ENCODE data around the gene RNF144A.
"Not testable (repeated sequence)": the region's sequence is repeated elsewhere in the genome, so short reads cannot be mapped to it uniquely, and the experiment has no call there.

RNF144A gene

DNA sequence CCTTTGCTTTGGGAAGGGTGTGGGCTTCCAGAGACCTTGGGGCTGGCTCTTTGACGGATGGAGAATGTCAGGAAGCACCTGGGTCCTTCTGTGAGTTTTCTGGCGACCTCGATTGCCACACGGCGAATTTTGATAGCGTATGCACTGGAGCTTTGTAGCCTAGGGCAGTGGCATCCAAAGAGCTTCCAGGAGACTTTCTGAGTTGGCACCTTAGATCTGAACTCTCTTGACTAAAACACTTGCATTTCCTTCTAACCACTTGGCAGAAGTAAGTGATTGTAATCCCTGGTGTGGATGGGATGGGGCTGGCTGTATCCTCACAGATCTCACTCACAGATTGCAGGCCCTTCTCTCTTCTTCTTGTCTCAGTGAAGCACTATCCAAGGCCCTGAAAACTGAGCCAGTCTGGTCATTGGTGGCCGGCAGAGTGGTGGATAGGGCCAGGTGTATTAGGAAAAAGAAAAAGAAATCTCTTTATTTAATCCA lies 7.8 kb downstream of the RNF144A start:
- DNase-seq = no peak
- in situ Hi-C loops (cut with MboI; ENCODE audit: low pct_unique_long_range_greater_than_20kb, low sequenced_read_pairs) = no loop called here

DNA sequence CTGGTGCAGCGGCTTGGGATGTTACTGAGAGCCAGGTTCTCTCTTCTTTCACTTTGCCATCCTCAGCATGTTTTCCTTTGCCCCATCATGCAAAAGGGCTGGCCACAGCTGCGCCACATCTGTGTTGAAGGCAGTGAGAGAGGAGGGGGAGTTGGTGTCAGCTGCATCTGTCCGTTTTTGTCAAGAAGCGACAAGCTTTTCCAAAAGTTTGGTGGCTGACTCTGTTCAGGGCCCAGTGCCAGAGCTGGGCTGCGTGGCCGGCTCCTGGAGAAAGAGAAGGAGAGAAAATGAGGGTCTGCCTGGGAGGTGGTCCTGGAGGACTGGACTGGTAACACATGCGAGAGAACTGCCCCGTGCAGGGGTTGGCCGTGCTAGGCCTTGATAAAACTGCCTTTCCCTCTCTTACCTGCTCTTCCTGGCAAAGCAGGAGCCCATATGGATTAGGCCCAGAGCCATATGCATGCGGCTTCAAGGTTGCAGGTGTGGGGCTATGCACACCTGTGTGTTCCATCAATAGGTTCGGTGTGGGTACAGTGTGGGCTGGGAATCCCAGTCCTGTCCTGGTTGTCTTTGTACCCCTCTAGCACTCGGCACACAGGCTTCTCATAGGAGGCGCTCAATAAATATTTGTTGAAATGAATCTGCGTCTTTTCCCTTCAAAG lies 9.0 kb downstream of the RNF144A start:
- in situ Hi-C loops (cut with MboI; ENCODE audit: low pct_unique_long_range_greater_than_20kb, low sequenced_read_pairs) = no loop called here
- no peak for DNase-seq

DNA sequence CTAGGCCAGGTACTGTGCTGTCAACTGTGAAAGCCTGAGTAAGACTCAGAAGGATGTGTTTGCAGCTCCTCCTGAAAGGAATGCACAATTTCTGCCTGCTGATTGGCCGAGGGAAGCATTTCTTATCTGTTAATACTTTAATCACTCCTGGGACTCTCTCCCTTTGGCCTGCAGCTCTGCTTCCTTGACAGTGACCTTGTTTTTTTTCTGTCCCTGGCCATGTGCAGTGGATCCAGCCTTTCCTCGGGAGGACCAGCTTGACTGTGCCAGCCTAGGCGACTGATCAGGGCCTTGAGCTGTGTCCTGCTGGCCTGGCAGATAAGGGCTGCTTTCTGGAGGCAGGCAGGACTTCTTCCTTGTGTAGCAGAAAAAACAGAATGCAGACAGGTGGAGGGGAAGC lies 10.0 kb downstream of the RNF144A start:
- DNase-seq = no peak
- in situ Hi-C loops (cut with MboI; ENCODE audit: low pct_unique_long_range_greater_than_20kb, low sequenced_read_pairs) = no loop called here

DNA sequence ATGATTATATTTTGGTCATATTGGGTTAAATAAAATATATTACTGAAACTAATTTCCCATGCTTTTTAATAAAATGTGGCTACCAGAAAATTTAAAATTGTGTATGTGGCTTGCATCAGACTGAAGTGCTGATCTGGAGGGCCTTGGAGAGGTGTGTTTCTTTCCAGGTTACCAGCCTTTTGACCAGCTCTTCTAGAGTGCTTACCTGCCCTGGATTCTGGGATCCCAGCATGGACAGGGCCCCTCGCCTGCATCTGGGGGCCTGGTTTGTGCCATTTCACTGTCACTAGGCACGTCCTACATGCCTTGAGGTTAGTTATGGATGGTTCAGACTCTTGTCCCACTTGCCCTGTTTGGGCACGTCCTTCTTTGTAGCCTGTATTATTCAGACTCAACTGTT lies 10.5 kb downstream of the RNF144A start:
- in situ Hi-C loops (cut with MboI; ENCODE audit: low pct_unique_long_range_greater_than_20kb, low sequenced_read_pairs) = no loop called here
- DNase-seq = no peak

DNA sequence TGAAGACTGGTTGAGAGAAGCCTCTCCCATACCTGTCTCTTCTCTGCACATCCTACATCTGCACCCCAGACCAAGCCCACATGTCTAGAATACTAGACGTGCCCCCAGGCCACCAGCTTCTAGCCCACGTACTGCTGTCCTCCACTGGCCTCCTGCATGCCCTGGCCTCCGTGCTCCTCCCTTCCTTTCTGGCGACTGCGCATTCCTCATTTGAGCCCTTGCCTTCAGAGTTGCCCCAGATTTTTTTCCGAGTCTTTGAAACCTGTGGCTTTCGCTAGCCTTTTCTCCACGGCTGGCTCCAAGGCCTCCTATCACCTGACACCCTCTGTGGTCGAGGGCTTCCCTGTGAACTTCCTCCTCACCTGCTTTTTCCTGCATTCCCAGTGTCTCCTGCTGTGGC lies 11.2 kb downstream of the RNF144A start:
- DNase-seq = no peak
- in situ Hi-C loops (cut with MboI; ENCODE audit: low pct_unique_long_range_greater_than_20kb, low sequenced_read_pairs) = no loop called here

DNA sequence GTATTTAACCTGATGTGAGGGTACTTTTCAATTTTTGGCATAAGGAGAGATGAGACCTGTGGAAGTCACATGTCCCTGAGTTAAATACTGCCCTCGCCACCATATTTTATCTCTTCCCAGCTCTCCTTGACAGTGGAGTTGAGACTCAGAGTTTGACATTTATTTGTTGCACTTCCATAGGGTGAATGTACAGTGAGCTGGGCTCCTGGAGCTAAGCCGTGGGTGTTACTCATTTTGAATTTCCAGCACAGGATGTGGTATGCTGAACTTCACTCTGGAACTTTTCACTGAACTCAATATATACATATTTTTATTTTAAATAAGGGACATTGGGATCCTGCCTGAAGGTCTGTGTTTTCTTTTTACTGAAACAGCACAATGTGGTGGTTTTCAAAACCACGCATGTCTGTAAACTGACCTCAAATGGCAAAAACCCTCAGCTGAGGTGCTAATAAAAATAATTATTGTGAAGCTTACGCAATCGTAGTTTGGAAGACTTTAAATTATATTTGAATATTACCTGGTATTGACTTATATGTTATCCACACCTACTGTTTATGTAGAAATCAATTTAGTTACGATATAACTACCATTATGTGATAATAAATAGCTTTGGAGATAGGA lies 12.1 kb downstream of the RNF144A start:
- in situ Hi-C loops (cut with MboI; ENCODE audit: low pct_unique_long_range_greater_than_20kb, low sequenced_read_pairs) = no loop called here
- peak; percentile 27 for DNase-seq

DNA sequence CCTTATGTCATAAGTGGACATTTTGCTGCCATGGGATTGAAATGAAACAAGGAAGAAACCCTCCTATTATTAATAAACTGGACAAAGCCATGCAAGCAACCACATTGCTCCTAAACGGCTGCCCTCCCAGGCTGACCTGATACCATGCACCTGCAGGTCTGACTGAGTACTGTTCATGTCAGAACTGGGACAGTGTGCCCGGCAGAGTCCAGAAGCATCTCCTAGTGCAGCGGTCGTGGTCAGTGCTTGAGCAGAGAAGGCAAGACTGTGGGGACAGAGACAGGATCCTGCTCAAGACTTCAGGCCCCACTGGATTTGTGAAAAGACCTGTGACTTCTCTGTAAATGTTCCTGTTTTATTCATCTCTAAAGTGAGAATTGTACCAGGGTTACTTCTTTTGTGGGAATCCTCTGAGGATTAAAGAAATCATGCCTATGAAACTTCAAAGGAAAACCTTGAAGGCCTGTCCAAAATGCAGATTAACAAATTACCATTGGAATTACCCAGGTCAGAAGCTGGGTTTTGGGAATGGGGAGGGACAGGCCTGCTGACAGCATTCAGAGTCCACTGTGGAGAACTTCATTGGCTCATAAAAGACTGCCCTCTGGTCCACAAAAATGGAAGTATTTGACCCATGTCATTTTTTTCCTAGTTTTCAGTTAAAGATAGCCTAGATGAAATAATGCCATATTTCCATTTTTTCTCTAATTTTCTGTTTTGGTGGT lies 13.9 kb downstream of the RNF144A start:
- in situ Hi-C loops (cut with MboI; ENCODE audit: low pct_unique_long_range_greater_than_20kb, low sequenced_read_pairs) = no loop called here

DNA sequence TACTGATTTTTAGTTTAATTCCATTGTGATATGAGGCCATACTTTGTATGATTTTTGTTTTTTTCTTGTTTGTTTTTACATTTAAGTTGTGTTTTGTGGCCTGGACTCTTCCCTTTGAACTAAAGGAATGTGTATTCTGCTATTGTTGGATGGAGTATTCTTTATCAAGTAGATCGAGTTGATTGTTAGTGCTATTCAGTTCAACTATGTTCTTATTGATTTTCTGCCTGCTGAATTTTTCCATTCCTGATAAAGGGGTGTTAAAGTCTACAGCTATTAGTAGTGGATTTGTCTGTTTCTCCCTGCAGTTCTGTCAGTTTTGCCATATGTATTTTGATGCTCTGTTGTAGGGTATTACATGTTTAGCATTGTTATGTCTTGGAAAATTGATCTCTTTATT lies 14.5 kb downstream of the RNF144A start:
- no peak for DNase-seq
- in situ Hi-C loops (cut with MboI; ENCODE audit: low pct_unique_long_range_greater_than_20kb, low sequenced_read_pairs) = no loop called here

More for the DNA sequence above, 13.9 kb downstream of the RNF144A start:
- DNase-seq = no peak

DNA sequence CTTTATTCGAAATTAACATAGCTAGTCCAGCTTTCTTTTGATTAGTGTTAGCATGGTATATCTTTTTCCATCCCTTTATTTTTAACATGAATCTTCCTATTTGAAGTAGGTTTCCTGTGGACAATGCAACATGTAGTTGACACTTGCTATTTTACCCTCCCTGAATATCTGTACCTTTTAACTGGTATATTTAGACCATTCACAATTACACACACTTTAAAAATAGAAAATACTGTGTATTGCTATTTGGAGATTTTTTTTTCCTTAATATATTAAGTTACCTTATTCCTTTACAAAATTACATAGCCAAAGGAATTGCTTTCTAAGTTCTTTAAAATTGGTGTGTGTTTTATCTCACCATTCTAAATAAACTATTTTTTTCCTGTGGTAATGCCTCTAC lies 15.0 kb downstream of the RNF144A start:
- DNase-seq = no peak
- in situ Hi-C loops (cut with MboI; ENCODE audit: low pct_unique_long_range_greater_than_20kb, low sequenced_read_pairs) = no loop called here

DNA sequence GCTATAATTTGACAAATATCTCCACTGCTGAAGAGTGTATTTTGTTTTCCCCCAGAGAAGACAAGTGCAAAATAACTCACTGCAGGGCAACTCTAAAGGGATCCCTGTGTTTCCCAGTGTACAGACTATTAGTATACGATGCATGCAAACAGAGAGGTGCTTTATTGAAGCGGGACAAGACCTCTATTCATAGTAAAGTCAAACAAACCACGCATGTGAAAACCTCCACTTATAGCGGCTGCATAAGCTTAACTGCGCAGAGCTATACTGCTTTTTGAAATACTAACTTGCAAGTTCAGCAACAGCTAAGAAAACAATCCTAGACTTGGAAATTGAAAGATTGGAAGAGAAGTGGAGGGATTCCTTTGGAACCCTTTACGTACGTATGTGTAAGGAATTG lies 15.6 kb downstream of the RNF144A start:
- in situ Hi-C loops (cut with MboI; ENCODE audit: low pct_unique_long_range_greater_than_20kb, low sequenced_read_pairs) = no loop called here
- no peak for DNase-seq

DNA sequence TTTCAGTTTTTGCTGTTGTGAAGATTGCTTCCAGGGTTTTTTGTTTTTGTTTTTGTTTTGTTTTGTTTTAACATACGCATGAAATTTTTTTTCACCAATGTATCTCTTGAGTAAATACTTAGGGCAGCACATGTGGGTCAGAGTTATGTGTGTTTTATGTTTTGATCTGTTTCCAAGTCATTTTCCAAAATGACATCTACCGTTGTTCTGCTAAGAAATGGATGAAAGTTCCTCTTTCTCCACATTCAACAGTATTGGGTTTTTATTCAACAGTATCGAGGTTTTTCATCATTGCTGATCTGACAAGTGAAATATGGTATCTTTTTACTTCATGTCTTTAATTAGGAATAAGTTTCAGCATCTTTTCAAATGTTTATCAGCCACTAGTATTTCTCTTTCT lies 16.7 kb downstream of the RNF144A start:
- DNase-seq = peak; percentile 60
- in situ Hi-C loops (cut with MboI; ENCODE audit: low pct_unique_long_range_greater_than_20kb, low sequenced_read_pairs) = no loop called here

DNA sequence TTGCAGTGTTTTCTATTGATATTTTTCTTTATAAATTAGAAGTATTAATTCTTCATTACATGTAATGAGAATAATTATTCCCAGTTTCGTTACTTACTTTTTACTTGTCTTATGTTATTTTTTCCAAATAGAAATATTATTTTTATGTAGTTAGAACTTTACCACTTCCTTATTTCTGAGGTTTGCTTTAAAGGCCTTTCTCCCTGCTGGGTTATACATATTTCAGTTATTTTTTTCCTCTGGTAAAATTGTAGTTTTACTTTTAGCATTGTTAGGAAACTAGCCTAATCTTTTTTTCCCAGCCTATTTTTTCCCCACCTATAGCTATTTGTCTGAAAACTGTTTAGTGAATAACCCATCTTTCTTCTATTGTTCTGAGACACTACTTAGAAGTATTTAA lies 17.1 kb downstream of the RNF144A start:
- DNase-seq = peak; percentile 36
- in situ Hi-C loops (cut with MboI; ENCODE audit: low pct_unique_long_range_greater_than_20kb, low sequenced_read_pairs) = no loop called here

DNA sequence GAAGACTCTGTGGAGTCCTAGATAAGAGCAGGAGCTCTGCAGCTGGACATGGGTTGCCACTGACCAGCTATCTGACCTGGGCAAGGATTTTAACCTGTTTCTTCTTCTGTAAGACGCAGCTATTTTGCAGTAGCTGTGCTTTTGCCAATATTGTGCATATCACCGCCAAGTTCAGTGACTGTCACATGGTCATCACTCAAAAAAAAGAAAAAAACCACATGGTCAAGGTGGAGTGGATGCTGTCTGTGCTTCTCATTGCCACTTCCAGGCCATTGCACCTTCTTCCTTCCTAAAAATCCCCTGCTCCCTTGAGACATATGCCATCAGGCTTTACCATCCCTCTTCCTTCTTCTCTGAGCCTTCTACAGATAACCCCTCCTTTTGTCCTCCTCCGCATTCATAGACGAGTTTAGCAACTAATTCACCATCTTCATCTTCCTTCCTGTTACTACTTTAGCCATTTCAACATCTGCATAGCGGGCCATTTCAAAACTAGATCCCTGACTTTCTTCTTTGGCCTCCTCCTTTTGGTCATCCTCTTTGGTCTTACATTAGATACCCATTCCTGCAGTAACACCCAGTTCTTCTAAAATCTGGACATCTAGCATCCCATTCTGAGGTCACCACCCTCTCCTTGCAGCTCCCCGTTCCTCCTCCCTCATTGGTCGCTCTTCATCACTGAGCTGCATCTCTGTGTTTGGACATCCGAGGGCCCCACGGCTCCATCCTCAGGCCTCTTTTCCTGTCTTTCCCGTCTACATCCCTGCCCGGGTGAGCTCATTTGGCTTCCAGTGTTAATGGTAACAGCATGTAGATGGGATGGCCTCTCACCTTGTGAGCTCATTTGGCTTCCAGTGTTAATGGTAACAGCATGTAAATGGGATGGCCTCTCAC lies 17.8 kb downstream of the RNF144A start:
- DNase-seq = peak; percentile 70
- in situ Hi-C loops (cut with MboI; ENCODE audit: low pct_unique_long_range_greater_than_20kb, low sequenced_read_pairs) = no loop called here

DNA sequence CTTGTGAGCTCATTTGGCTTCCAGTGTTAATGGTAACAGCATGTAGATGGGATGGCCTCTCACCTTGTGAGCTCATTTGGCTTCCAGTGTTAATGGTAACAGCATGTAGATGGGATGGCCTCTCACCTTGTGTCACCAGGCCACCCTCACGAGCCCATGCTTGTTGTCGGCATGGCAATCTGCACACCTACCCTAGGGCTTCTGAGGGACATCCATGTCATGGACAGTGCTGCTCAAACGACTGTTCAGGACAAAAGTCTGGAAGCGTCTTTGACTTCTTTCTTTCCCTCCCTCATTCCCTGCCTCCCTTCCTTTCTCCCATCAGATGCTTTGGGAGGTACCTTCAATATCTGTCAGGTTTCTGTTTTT lies 18.4 kb downstream of the RNF144A start:
- in situ Hi-C loops (cut with MboI; ENCODE audit: low pct_unique_long_range_greater_than_20kb, low sequenced_read_pairs); DNase-seq: not testable (repeated sequence)

DNA sequence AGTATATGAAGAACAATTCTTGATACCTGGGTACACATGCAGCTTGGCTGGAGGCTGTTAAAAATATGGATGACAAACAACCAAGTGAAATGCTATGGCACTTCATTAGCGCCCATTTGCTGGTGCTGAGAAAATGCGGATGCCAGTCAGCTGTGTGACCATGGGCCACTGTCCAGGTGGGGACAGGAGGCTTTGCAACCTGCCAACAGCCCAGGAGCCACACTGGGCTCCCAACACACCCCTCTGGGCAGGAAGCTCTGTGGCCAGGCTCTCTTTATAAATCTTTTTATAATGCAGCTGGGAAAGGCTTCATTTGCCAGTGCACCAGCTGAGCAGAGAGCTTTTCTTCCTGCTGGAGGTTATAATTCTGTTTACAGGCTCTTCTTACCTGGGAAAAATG lies 19.9 kb downstream of the RNF144A start:
- in situ Hi-C loops (cut with MboI; ENCODE audit: low pct_unique_long_range_greater_than_20kb, low sequenced_read_pairs) = no loop called here
- DNase-seq = no peak

DNA sequence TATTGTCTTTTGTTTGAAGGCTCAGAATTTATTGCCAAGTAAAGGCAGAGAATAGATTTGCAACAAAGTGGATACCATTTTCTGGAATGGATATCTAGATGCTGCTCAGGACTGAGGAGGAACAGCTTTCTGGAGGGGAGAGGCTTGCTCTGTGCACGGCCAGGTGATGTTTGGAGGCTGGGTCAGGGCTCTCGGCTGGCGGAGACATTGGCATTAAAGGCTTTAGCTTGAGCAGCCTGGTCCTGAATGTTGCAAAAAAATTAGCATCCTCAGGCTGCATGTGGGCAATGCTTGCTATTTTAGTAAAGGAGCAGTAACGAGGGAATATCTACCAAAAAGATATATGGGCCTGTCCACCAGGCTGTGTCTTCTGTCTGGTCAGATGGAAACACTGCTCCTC lies 20.4 kb downstream of the RNF144A start:
- in situ Hi-C loops (cut with MboI; ENCODE audit: low pct_unique_long_range_greater_than_20kb, low sequenced_read_pairs) = no loop called here
- DNase-seq = no peak

DNA sequence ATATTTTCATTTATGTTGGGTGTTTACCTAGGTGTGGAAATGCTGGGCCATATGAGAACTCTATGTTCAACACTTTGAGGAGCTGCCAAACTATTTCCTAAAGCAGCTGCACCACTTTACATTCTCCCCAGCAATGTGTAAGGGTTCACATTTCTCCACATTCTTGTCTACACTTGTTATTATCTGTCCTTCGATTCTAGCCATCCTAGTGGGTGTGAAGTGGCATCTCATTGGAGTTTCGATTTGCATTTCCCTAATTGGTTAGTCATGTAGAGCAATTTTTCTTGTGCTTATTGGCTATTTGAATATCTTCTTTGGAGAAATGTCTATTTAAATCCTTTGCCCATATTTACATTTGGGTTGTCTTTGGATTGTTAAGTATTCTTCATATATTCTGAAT lies 21.9 kb downstream of the RNF144A start:
- no peak for DNase-seq
- in situ Hi-C loops (cut with MboI; ENCODE audit: low pct_unique_long_range_greater_than_20kb, low sequenced_read_pairs) = no loop called here

DNA sequence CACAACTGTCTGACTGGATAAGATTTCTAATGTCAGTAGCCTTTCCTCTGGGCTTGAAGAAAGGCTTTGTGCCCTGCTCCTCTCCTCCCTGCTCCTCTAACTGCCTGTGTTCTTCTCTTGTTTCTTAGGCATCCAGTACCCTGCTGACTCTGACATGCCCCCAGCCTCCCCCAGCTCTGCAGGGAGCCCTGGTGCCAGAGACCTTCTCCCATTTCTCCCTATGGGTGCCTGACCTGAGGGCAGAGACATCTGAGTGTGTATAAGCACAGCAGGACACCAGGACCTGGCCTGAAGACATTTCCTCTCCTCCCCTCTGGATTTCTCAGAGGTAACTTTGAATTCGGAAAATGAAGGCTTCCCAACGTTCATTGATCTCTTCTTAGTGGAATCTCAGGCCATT lies 23.6 kb downstream of the RNF144A start:
- no peak for DNase-seq
- in situ Hi-C loops (cut with MboI; ENCODE audit: low pct_unique_long_range_greater_than_20kb, low sequenced_read_pairs) = no loop called here

DNA sequence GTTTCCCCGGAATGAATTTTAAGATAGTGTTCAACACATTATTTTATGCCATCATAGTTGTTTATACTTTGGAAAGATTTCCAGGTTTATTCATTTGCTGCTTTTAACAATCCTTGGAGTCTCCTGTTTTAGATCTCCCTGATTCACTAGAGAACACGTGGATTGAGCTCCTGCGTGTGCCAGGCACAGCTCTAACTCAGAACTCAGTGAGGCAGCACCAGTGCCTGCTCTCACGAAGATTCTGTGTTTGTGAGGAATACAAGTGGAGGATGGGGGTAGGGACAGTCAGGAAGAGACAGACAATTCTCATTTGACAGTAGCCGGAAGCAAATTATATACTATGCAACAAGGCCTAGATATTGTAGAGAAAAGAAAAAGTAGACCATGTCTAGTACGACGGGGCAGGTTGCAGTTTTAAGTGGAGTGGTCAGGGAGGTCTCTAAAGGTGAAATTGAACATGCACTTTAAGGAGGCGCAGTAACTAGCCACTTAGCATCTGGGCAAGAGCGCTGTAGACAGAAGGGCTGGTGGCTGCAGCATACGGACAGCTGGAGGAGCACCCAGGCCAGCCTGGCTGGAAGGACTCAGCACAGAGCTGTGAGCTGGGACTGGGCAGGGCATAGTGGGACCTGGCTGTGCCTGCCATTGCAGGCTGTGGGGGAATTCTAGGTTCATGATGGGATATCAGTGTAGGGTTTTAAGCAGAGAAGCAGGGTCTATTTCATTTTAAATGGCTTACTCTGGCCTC lies 24.3 kb downstream of the RNF144A start:
- in situ Hi-C loops (cut with MboI; ENCODE audit: low pct_unique_long_range_greater_than_20kb, low sequenced_read_pairs) = no loop called here
- no peak for DNase-seq

Data from KBM-7 (cell line).